ENCODE data around the gene PLA2G2A.

DNA sequence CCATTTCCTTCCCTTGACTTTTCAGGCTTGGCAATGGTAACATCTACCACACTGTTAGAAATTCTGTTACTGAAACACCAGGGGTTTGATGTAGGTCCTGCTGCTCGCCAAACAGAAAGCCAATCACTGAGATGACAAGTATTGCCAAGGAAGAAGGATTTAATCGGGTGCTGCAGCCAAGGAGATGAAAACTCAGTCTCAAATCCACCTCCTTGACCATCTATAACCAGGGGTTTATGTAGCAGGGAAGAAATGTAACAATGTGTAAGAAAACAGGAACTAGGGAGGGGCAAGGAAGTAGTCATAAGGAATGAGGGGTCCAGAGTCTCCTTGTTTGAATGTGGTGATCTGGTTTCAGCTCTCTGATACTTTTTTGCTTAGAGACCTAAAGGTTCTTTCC lies 25.4 kb downstream of the PLA2G2A start:
- no peak for TF ChIP-seq POLR2A (IDR thresholded peaks at IDR 0.05)
- TF ChIP-seq, protein P1, sequence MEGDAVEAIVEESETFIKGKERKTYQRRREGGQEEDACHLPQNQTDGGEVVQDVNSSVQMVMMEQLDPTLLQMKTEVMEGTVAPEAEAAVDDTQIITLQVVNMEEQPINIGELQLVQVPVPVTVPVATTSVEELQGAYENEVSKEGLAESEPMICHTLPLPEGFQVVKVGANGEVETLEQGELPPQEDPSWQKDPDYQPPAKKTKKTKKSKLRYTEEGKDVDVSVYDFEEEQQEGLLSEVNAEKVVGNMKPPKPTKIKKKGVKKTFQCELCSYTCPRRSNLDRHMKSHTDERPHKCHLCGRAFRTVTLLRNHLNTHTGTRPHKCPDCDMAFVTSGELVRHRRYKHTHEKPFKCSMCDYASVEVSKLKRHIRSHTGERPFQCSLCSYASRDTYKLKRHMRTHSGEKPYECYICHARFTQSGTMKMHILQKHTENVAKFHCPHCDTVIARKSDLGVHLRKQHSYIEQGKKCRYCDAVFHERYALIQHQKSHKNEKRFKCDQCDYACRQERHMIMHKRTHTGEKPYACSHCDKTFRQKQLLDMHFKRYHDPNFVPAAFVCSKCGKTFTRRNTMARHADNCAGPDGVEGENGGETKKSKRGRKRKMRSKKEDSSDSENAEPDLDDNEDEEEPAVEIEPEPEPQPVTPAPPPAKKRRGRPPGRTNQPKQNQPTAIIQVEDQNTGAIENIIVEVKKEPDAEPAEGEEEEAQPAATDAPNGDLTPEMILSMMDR (IDR thresholded peaks at IDR 0.05): no peak

All from thyroid gland (tissue), 4 donors.